Bone marrow (tissue), 2 donors: ENCODE data around the gene CISD1.
"Not testable (repeated sequence)": the region's sequence is repeated elsewhere in the genome, so short reads cannot be mapped to it uniquely, and the experiment has no call there.

ENCODE experiments used
- DNase-seq, 2 donors: peaks; one replicate each; lab custom pipeline; 2025; lab: John Stamatoyannopoulos, UW

The CISD1 gene

DNA sequence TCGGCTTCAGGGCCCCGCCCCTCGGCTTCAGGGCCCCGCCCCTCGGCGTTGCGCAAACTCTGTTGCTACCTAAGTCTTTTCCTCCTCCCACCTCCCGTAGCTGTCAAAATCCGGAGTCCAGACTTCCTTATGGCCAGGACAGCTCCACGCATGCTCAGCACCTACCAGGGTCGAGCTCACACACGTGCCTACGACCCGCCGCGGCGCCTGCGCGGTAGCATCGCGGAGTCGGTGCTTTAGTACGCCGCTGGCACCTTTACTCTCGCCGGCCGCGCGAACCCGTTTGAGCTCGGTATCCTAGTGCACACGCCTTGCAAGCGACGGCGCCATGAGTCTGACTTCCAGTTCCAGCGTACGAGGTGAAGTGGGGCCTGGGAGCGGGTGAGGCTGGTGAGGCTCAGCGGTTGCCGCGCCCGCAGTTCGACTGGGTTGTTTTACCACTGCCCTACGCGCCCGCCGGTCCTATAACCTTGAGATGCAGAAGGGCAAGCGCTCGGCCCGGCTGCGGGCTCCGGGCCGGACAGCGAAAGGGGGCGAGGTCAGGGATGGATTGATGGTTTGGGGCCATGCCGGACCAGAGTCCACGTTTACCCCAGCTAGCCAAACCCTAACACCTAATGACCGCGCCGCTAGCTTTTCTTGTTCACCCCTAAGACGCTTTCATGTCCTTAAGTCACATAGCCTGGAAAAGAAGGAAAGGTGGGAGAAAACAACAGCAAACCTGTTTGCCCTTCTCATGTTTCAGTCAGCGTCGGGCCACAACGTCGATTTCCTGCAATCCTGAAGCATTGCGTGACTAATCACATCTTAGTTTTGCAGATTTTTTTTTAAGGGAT is at the start of gene CISD1:
Gene CISD1 (plus strand): TSS at position 217 of the 836 bp plus-strand sequence. CDS start 112 bp downstream, at position 329.
- DNase-seq = peak; percentile 63 to 97

DNA sequence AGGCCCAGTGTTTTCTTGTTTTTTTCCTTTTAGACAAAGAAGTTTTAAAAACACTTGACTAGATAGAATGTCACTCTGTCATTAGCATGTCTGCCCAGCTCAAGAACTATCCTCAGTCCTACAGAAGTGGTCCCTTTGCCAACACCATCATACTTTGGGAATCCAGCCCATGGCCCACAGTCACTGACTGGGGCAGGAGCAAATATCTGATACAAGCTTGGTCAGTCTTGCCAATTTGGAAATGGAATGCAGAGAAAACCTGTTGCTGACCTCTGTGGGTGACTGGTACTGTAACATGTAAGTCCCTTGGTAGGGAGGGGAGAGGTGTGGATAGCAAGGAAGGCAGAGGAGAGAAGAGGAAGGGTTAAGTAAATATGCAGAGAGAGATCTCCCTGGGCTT is 49.1 kb upstream of the CISD1 start:
- no peak for DNase-seq

DNA sequence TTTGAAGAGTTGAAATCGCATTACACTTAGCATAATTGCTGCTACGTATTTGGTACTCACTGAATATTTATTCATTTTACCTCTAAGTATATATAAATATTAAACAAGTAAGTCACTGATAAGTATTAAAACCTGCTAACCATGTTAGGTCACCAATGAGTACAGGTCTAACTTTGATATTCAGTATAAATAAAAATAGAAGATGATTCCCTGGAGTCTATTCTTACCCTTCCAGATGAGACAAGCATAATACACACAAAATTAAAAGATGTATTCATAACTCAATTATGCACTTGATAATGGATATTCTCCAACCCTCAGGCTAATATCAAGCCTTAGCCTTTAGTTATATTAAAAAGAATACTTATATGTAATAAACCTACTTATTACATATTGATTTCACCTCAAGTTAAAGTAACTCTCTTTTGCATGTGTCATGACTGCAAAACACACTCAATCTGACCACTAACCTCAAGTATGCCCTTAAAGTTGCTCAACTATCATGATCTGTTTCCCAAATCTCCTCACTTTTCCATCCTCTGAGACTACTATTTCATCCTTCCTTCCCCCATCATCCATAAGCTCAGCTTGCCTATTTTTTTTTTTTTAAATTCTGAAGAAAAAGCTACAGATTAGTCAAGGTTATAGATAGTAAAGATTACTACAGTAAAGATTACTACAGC is 48.1 kb upstream of the CISD1 start:
- DNase-seq = no peak

DNA sequence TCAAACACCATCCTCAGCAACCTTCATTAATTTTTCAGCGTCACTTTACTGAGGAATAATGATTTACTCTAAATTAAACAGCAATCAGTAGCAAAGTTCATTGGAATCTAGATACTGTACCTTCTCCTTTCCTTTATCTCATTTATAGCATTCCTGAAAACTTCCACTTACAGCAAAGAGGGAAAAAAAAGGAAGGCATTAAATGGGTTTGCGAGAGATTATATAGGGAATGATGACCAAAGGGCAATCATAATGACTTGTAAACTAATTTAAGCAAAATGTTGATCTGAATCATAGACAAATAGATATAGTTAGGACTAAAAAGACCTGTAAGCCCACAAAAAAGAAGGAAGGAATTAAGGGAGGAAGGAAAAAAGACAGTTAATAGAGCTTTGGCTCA is 43.3 kb upstream of the CISD1 start:
- no peak for DNase-seq

DNA sequence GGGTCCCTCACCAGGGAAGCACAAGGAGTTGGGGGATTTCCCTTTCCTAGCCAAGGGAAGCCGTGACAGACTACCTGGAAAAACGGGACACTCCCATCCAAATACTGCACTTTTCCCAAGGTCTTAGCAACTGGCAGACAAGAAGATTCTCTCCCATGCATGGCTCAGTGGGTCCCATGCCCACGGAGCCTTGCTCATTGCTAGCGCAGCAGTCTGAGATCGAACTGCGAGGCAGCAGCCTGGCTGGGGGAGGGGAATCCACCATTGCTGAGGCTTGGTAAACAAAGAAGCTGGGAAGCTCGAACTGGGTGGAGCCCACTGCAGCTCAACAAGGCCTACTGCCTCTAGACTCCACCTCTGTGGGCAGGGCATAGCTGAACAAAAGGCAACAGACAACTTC is 39.1 kb upstream of the CISD1 start:
- not testable (repeated sequence) for DNase-seq

DNA sequence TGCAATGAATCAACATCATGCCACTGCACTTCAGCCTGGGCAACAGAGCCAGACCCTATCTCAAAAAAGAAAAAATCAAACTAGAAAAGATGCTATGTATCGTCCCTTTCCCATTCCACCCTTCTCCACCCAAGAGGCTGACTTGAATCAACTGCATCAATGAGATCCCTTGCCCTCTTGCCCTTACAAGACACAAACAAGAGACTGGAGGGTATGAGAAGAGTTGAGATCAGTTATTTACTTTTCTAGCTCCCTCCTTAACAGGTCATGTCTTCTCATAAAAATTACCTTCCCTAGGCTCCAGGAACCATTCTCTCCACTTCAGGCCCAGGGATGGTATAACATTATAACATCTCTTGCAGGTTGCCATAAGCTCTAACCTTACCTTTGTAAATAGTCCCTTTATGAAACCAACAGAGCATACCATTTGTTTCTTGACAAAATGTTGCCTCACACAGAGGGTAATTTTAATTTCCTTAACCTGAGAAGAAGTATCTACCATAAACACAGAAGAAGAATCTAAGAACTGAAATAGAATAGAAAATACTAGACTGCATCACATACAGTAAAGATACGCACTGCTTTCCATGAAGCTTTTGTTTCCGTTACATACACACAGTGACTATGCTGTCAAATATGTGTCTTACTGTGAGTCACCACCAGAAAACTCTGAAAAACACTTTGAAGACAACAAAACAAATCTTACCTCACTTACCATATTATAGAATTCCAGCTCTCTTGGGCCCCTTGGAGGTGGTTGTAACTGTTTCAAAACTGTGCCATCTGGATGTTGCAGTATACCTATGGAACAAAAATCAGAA is 31.7 kb upstream of the CISD1 start:
- no peak for DNase-seq

DNA sequence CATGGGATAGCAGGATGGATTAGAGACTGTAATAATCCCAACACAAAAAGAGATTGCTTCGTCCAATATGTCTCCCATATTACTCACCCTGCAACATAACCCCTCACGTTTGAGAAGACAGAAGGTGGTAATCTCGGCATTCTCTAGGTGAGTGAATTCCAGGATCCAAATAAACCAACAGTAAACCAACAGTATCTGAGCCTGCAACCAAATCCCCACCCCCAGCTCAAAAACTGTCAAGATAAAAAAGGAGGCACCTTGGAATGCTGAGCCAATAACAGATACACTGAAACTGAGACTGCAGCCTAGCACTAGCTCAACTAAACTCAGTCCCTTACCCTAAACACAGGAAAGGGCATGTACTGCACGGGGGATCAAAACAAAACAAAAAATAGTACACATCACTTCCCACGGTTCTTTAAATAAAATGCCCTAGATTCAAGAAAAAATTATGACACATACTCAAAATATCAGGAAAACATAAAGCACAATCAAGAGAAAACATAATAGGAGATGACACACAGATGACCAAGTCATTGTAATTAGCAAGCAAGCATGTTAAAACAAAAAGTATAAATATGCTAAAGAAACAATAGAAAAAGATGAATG is 29.3 kb upstream of the CISD1 start:
- DNase-seq = no peak

DNA sequence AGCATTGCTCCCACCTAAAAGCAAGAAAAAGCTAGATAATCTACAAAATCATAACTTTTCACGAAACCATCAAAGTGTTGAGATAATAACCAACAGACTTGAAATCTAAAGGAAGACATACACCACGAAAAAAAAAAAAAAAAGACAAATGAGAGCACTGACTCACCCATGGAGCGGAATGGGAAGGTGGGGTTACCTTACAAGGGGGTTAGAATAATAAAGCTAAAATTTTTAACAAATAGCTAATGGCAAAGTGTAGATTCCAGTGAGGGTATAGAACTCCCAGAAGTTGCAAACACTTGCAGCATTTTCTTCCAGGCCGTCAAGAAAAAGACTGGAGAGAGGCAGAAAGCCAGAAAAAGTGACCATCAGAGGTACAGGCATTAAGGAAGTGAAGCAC is 28.4 kb upstream of the CISD1 start:
- no peak for DNase-seq

DNA sequence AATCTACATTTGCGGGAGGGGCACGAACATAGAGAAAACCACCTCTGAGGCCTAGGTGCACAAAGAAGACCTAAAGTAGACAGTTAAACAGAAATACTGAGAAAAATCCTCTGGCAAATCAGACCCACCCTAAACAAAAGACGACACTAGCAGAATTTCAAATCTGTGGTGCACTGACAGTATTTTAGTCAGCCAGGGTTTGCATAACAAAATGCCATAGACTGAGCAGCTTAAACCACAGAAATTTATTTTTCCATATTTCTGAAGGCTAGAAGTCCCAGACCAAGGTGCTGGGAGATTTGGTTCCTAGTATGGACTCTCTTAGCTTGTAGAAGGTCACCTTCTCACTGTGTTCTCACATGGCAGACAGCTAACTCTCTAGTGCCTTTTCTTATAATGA is 27.6 kb upstream of the CISD1 start:
- DNase-seq = no peak

DNA sequence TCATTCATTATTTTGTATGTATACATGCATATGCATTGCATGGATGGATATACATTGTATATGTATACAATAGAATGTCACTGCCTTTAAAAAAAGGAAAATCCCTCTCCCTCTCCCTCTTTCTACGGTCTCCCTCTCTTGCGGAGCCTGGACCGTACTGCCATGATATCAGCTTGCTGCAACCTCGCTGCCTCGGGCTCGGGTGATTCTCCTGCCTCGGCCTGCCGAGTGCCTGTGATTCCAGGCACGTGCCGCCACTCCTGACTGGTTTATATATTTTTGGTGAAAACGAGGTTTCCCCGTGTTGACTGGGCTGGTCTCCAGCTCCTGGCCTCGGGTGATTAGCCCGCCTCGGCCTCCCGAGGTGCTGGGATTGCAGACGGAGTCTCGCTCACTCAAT is 25.7 kb upstream of the CISD1 start:
- DNase-seq = no peak

DNA sequence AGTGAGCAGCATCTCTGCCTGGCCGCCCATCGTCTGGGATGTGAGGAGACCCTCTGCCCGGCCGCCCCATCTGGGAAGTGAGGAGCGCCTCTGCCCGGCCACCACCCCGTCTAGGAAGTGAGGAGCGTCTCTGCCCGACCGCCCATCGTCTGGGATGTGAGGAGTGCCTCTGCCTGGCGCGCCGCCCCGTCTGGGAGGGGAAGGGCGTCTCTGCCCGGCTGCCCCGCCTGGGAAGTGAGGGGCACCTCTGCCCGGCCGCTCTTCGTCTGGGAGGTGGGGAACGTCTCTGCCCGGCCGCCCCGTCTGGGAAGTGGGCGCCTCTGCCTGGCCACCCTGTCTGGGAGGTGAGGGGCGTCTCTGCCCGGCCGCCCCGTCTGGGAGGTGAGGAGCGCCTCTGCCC is 25.2 kb upstream of the CISD1 start:
- not testable (repeated sequence) for DNase-seq

DNA sequence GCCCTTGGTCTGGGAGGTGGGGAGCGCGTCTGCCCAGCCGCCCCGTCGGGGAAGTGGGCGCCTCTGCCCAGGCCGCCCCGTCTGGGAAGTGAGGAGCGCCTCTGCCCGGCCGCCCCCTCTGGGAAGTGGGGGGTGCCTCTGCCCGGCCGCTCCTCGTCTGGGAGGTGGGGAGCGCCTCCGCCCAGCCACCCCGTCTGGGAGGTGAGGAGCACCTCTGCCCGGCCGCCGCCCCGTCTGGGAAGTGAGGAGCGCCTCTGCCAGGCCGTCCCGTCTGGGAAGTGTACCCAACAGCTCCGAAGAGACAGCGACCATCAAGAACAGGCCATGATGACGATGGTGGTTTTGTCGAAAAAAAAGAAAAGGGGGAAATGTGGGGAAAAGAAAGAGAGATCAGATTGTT is 24.7 kb upstream of the CISD1 start:
- DNase-seq = not testable (repeated sequence)

DNA sequence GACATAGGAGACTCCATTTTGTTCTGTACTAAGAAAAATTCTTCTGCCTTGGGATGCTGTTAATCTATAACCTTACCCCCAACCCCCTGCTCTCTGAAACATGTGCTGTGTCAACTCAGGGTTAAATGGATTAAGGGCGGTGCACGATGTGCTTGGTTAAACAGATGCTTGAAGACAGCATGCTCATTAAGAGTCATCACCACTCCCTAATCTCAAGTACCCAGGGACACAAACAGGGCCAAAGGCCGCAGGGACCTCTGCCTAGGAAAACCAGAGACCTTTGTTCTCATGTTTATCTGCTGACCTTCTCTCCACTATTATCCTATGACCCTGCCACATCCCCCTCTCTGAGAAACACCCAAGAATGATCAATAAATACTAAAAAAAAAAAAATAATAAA is 24.3 kb upstream of the CISD1 start:
- not testable (repeated sequence) for DNase-seq

DNA sequence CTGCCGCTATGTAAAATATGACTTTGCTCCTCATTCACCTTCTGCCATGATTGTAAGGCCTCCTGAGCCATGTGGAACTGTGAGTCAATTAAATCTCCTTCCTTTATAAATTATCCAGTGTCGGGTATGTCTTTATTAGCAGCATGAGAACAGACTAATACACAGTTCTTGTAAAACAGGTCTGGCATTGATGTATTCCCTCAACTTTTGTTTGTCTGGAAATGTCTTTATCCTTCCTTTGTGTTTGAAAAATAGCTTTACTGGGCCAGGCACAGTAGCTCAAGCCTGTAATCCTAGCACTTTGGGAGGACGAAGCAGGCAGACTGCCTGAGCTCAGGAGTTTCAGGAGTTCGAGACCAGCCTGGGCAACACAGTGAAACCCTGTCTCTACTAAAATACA is 15.8 kb upstream of the CISD1 start:
- no peak for DNase-seq

DNA sequence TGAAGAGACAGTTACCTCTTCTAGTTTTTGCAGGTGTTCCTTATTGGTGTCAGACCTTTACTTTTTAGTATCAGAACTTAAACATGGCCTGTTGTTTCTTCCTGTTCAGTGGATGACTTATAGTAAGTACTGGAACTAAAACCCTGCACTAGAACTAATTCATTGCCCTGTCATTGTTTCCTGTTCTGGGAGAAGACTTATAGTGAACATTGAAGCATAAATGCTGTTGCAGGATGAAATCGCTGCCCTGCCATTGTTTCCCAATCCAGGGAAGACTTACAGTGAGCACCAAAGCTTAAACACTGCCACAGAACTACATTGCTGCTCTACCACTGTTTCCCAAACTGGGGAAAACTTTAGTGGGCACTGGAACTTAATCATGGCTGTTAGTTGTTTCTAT is 14.3 kb upstream of the CISD1 start:
- DNase-seq = no peak

DNA sequence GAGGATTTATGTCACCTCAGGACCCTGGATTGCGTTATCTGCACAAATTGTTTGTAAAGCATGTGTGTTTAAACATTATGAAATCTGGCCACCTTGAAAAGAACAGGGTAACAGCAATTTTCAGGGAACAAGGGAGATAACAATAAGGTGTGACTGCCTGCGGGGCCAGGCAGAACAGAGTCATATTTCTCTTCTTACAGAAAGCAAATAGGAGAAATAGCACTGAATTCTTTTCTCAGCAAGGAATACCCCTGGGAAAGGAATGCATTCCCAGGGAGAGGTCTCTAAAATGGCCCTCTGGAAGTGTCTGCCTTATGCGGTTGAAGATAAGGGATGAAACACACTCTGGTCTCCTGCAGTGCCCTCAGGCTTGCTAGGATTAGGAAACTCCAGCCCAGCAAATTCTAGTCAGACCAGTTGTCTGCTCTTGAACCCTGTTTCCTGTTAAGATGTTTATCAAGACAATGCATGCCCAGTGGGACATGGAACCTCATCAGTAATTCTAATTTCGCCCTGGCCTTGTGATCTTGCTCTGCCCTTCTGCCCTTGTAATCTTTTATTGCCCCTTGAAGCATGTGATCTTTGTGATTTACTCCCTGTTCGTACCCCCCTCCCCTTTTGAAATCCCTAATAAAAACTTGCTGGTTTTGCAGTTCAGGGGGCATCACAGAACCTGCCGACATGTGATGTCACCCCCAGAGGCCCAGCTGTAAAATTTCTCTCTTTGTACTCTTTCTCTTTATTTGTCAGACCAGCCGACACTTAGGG is 12.8 kb upstream of the CISD1 start:
- not testable (repeated sequence) for DNase-seq

DNA sequence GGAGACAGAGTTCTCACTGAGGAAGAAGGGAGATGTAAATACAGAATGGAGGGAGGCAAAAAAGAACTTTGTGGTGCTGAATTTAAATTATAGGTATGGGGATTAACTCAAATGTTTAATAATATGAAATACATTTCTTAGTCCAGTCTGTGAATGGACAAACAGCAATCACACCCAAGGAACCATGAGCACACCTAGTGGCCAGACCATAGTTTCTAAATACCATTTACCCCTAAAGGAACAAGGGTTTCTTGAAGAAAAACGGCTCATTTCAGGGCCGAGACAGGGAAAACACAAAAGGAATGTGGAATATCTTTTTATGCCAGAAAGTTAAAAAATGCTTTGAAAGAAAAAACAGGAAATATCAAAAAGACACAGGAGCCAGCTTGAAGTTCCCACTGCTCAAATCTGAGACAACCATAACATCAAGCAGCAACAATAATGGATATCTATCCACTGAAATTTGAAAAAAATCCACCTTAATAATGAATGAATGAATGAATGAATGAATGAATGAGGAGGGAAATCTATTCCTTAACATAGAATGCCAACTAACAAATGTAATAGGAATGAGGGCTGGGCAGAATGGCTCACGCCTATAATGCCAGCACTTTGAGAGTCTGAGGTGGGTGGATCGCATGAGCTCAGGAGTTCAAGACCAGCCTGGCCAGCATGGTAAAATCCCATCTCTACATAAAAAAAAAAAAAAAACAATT is 9.8 kb upstream of the CISD1 start:
- no peak for DNase-seq

DNA sequence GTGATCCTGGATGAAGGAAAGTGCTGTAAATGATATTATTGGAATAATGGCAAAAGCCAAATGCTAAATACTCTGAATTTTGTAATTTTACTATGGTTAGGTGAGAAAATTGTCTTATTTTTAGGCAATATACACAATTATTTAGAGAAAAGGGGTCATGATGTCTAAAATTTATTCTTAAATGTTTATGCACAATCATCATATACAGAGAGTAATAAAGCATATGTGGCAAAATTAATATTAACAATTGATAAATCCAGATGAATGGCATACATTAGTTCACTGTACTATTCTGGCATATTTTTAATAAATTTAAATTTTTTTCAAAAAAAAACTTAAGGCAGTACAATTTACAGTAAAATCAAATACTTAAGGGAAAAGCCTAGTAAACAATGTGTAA is 8.6 kb upstream of the CISD1 start:
- no peak for DNase-seq

DNA sequence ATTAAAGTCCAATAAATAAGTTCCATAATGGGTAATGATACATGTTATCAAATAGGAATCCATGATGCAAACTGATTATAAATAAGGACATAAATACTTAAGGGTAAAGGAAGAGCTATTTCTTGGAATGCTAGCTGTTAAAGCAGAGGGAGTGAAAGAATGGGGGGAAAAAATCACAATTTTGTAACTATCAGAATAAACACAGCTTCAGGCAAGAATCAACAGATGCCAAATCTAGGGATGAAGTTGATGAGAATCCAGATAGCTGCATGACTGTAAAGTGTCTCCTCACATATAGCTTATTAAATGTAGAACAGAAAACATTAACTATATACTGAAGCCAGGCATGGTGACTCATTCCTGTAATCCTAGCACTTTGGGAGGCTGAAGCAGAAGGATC is 6.2 kb upstream of the CISD1 start:
- no peak for DNase-seq

DNA sequence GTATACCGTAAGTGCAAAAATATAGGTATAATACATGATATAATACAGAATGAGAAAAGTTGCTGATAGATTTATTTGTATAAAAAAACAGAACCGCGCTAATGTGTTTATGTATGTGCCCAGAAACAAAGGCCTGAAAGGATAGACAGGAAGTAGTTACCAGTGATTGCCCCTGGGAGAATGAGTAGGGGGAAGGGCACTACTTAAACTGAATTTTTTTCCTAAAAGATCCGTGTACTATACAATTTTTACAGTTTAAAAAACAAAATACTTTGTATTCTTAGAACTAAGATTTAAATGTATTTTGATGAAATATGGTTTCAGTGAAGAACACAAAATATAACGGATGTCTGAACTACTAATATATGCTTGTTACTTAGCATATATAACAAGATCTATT is 4.2 kb upstream of the CISD1 start:
- no peak for DNase-seq

DNA sequence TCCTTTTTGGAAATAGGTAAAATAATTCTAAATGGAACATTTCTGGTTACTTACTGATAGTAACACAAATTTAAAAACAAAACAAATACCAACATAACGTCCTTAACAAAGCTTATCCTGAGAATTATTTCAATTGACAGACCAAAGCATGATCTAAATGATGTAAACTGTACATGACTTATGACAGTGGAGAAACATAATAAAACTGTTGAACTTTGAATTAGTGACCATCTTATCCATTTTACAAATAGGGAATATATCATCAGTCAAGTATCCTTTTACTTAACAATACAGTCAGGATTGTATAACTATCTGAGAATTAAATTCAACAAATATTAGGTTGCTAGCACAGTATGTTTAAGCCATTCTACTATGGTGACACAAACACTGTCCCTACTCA is 3.7 kb upstream of the CISD1 start:
- DNase-seq = no peak
